Breast epithelium (tissue), 3 donors: ENCODE data around the gene GPR15.

Experiments
- CTCF ChIP-seq, 3 donors: fragments of 450-650 bp; IDR thresholded peaks; one replicate each; pipeline ENCODE4 v1.5.1; 2016 to 2017; ENCODE audit warnings: antibody characterized with exemption in 3 of 3, mild to moderate bottlenecking in 3 of 3, moderate library complexity in 3 of 3
- POLR2A ChIP-seq: fragments of 450-650 bp; IDR thresholded peaks from one replicate; pipeline ENCODE4 v1.6.1; 2016; ENCODE audit warnings: antibody characterized with exemption, mild to moderate bottlenecking, moderate library complexity
- POLR2AphosphoS5 ChIP-seq, 3 donors: sonication (generic); formaldehyde crosslinking; IDR thresholded peaks; one replicate each; pipeline ENCODE4 v1.6.1; 2017; ENCODE audit warnings: antibody characterized with exemption in 3 of 3

GRCh38 chr3:98558100-98558827, 26.5 kb downstream of the GPR15 start:
- TF ChIP-seq CTCF (IDR thresholded peaks at IDR 0.05) (no peak), POLR2A (no peak), POLR2AphosphoS5 (IDR thresholded peaks at IDR 0.05) (no peak)
